Islet precursor cell (in vitro differentiated cells): ENCODE data around the gene EPHB4.
"Not testable (repeated sequence)": the region's sequence is repeated elsewhere in the genome, so short reads cannot be mapped to it uniquely, and the experiment has no call there.

Experiments
- DNase-seq: peaks from one replicate; pipeline ENCODE4 v3.0.0-alpha.2; 2018

EPHB4 gene

DNA sequence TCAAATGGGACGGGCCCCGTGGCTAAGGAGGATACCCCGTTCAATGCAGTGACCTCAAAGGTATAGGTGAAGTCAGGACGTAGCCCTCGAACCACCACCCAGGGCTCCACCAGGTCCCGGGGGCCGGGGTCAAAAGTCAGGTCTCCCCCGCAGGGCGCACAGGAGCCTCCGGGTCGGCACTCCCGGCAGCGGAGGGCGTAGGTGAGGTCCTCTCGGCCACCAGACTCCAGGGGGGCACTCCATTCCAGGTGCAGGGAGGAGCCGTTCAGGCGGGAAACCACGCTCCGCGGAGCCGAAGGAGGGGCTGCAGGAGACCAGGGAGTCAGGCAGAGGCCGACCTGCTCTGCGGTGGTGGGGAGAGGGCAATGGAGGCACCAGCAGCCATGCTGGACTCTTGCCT lies 7.7 kb downstream of the EPHB4 start:
- DNase-seq, result no peak

GRCh38 chr7:100818825-100819224 lies 8.5 kb downstream of the EPHB4 start:
- no peak for DNase-seq

DNA sequence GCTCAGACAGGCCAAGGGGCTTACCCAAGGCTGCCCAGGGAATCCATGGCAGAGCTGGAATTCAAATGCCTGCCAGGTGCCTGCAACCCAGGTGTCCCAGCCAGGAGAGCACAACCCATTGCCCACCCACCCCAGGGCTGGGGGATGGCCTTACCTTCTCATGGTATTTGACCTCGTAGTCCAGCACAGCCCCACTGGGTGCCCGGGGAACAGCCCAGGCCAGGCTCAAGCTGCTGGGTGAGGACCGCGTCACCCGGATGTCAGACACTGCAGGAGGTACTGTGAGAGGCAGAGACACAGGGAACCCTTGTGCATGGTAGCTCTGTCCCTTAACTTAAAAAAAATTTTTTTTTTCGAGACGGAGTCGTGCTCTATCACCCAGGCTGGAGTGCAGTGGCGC lies 9.0 kb downstream of the EPHB4 start:
- no peak for DNase-seq

- no peak for DNase-seq
Observed at GRCh38 chr7:100817097-100817496, 10.2 kb downstream of the EPHB4 start.

GRCh38 chr7:100816515-100816914 lies 10.8 kb downstream of the EPHB4 start:
- not testable (repeated sequence) for DNase-seq

- no peak for DNase-seq
Observed at GRCh38 chr7:100812729-100813128, 14.6 kb downstream of the EPHB4 start.

- DNase-seq, result no peak
Observed at GRCh38 chr7:100811480-100811879, 15.8 kb downstream of the EPHB4 start.

GRCh38 chr7:100808354-100808875 lies 18.9 kb downstream of the EPHB4 start:
- DNase-seq, result no peak

GRCh38 chr7:100806883-100807282 lies 20.4 kb downstream of the EPHB4 start:
- DNase-seq, result not testable (repeated sequence)

- DNase-seq, result no peak
Observed at GRCh38 chr7:100806276-100806675, 21.0 kb downstream of the EPHB4 start.

DNA sequence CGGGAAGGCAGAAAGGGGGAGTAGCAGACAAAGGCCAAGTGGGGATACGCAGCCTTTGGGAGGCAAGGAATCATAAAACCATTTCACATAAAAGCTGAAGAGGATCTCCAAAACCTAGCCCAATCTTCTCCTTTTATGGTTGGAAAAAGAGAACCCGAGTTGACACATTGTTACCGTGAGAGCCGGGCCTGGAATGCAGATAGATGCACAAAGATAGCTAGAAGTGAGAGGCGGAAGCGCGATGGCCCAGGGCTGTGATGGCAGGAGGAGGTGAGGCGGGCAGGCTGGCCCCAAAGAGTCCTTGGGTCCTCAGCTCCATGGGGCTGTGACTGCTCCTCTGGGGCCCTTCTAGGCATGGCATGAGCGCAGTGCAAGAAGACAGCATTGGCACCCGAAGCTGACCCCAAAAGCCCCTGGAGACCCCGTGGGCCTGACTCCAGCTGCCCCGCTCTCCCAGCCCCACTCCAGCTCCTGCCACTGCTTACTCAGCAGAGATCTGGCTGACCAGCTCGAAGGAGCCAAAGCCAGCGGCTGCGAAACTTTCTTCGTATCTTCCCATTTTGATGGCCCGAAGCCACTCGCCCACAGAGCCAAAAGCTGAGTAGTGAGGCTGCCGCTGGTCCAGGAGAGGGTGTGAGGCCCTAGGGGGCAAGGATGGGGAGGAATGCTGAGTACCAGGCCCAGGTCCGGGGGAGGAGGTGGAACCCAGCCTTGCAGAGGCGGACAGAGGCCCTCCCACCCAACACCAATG lies 22.5 kb downstream of the EPHB4 start:
- no peak for DNase-seq

- peak; percentile 96 for DNase-seq
Observed at GRCh38 chr7:100803398-100804161, 23.7 kb downstream of the EPHB4 start.

DNA sequence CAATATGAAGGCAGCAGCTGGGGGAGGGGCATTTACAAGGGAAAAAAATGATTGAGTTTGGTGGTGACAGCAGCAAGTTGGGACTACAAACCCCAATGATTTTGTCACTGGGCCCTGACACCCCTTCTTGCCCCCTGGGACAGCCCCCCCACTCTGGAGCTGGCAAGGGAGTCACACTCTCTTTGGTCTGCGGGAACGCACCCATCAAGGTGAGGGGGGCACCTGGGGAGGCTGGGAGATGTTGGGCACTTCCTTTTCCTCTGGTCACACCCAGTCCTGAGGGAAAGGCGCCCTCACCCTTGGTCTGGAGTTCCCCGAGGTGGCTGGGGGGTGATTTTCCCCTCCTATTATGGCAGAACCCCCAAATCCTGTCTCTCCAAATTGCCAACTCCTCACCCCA lies 24.4 kb downstream of the EPHB4 start:
- no peak for DNase-seq

DNA sequence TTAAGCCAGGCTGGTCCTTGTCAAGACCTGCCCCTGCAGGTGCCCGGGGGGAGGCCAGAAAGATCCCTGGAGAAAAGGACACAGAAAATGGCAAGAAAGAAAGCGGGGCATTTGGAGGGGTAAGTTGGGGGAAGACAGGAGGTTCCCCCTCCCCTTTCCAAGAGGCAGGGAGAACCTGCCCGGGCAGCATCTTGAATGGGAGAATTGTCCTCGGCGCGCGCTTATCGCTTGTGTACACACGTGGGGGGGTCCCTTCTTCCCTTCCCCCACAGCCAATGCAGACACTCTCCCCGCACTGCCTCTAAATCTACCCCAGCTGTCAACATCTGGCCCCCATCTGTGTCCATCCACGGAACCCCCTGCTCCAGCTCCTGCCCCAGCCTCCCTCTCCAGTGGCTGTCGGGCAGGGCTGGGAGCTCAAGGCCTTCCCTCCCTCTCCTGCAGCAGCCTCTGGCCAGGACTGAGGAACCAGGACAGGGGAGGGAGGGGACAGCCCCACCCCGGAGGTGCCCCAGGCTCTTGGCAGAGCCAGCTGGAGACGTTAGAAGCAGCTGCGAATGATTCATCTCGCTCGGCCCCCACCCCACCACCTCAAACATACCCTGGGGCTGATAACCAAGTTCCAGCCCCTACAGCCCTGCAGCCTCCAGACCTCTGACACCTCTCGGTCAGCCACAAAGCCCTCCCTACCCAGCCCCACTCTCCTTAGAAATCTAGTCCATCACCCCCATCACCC lies 25.3 kb downstream of the EPHB4 start:
- peak; percentile 99 for DNase-seq

- DNase-seq, result peak; percentile 83
Observed at GRCh38 chr7:100799037-100799896, 28.1 kb downstream of the EPHB4 start.

DNA sequence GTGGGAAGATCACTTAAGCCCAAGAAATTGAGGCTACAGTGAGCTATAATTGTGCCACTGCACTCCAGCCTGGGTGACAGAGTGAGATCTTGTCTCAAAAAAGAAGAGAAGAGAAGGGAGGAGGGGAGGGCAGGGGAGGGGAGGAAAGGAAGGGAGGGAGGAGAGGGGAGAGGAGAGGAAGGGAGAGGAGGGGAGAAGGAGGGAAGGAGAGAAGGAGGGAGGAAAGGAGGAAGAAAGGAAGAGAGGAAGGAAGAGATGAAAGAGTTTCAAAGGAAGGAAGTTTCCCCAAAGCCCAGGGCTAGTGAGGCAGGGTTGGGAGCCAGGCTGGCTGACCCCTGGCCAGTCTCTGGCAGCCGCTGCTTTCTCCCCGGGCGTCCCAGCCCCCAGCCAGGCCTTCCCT lies 32.6 kb downstream of the EPHB4 start:
- no peak for DNase-seq

GRCh38 chr7:100793806-100794660 lies 33.3 kb downstream of the EPHB4 start:
- DNase-seq, result no peak

DNA sequence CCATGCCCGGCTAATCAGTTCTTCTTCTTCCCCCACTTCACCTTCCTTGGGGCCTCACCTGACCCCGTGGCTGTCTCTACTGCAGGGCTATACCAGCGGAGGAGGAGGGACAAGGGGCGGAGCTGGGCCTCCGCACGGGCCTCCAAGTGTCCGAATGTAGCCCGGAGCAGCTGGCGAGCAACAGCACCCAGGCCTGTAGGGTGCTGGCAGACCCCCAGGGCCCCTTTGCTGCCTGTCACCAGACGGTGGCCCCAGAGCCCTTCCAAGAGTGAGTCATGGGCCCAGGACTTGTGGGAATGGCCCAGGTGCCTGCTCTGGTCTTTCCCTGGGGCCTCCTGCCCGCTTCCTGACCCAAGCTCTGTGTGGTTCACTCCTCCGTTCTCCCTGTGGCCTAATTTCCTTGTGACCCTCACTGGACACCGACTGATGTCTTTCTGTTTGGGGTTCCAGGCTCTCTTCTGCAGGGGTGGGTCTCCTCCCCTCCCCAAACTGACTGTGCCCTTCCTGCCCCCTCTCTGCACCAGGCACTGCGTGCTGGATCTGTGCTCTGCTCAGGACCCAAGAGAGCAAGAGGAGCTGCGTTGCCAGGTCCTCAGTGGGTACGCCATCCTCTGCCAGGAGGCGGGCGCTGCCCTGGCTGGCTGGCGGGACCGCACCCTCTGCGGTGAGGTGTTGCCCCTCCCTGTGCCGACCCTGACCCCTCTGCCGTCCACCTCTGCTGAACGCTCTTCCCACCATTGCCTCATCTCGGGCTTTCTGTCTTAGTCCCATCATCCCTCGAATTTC lies 35.2 kb downstream of the EPHB4 start:
- peak; percentile 72 for DNase-seq

- DNase-seq, result no peak
Observed at GRCh38 chr7:100789055-100789454, 38.3 kb downstream of the EPHB4 start.

DNA sequence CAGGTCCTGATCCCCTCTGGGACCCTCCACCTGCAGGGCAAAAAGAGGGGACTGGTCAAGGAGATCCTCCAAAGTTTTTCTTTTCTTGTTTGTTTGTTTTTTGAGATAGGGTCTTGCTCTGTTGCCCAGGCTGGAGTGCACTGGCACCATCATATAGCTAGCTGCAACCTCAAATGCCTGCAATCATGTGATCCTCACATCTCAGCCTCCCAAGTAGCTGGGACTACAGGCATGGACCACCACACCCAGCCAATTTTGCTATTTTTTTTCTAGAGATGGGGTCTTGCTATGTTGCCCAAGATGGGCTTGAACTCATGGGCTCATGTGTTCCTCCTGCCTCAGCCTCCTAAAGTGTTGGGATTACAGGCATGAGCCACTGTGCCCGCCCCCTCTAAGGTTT lies 41.0 kb downstream of the EPHB4 start:
- no peak for DNase-seq

- DNase-seq, result no peak
Observed at GRCh38 chr7:100785878-100786277, 41.4 kb downstream of the EPHB4 start.
